A673 (cell line): Measurements from ENCODE around the gene GSDME. TPM values are rescaled to one million over a fixed set of nuclear protein-coding genes. Genes with fewer than 3 reads are reported as not detected.

Source experiments
- BruUV-seq: library from RNA; stranded (reverse); fragments of 400-500 nt; replicated peaks from 2 replicates; lab custom pipeline; 2021; lab: Mats Ljungman, UMichigan
- CTCF ChIA-PET: fragments of 300-600 bp; sonication (Branson Sonifier 250); formaldehyde crosslinking; loops from one replicate; lab custom pipeline; 2022; ENCODE audit warnings: antibody characterized with exemption; lab: Charles Lee
- POLR2A ChIA-PET: fragments of 300-600 bp; sonication (Branson Sonifier 250); formaldehyde crosslinking; loops from one replicate; lab custom pipeline; 2022; ENCODE audit warnings: antibody characterized with exemption; ENCODE audit not compliant: low non-redundant PET; lab: Charles Lee
- DNase-seq: peaks from one replicate; pipeline ENCODE4 v3.0.0-alpha.2; 2015; ENCODE audit warnings: low spot score
- H3K27ac ChIP-seq: fragments of 200-600 bp; sonication (generic); 2 replicates; pipeline ENCODE4 v1.5.1; 2016; ENCODE audit warnings: mixed run types, low read depth, mild to moderate bottlenecking, mixed read lengths, antibody characterized with exemption, low read length; ENCODE audit not compliant: poor library complexity, severe bottlenecking
- H3K27me3 ChIP-seq: fragments of 200-600 bp; sonication (generic); replicated peaks from 2 replicates; pipeline ENCODE4 v1.6.1; 2017; ENCODE audit warnings: mixed run types, low read depth, mild to moderate bottlenecking, mixed read lengths, antibody characterized with exemption, low read length; ENCODE audit not compliant: insufficient read depth, poor library complexity
- H3K36me3 ChIP-seq: fragments of 200-600 bp; sonication (generic); 2 replicates; pipeline ENCODE4 v1.6.1; 2016; ENCODE audit warnings: mixed run types, mild to moderate bottlenecking, mixed read lengths, antibody characterized with exemption, low read length; ENCODE audit not compliant: insufficient read depth, poor library complexity, severe bottlenecking
- H3K4me1 ChIP-seq: fragments of 200-600 bp; sonication (generic); 2 replicates; pipeline ENCODE4 v1.6.1; 2017; ENCODE audit warnings: mixed run types, mild to moderate bottlenecking, mixed read lengths, antibody characterized with exemption, low read length; ENCODE audit not compliant: insufficient read depth, poor library complexity, severe bottlenecking
- H3K4me3 ChIP-seq: fragments of 200-600 bp; sonication (generic); 2 replicates; pipeline ENCODE4 v1.5.1; 2016; ENCODE audit warnings: low read depth, mixed run types, mild to moderate bottlenecking, mixed read lengths, low read length; ENCODE audit not compliant: poor library complexity, severe bottlenecking
- H3K9me3 ChIP-seq: fragments of 200-600 bp; sonication (generic); 2 replicates; pipeline ENCODE4 v1.6.1; 2016; ENCODE audit warnings: mixed run types, low read depth, mild to moderate bottlenecking, mixed read lengths, antibody characterized with exemption, low read length; ENCODE audit not compliant: poor library complexity, severe bottlenecking
- CTCF ChIP-seq: fragments of 300-800, 200-600 bp; sonication (generic); conservative IDR thresholded peaks from 2 replicates; pipeline ENCODE4 v1.5.1; 2017; ENCODE audit warnings: low read depth, mild to moderate bottlenecking, antibody characterized with exemption, low read length, moderate library complexity, mixed read lengths
- EZH2 ChIP-seq: fragments of 200-600 bp; sonication (generic); IDR thresholded peaks from 2 replicates; pipeline ENCODE4 v1.6.1; 2017; ENCODE audit warnings: borderline replicate concordance, low read depth, mild to moderate bottlenecking, mixed read lengths, antibody characterized with exemption, low read length; ENCODE audit not compliant: poor library complexity, severe bottlenecking
- intact Hi-C: fragments of 100-400 bp; cut with micrococcal nuclease; formaldehyde crosslinking; loops from one replicate; pipeline ENCODE4 v1.10.0; 2022; ENCODE audit not compliant: unreplicated experiment
- total RNA-seq: library from RNA; stranded (reverse); gene quantifications from 2 replicates; pipeline ENCODE4 v1.2.3, GENCODE V29; 2021

GSDME gene
- total RNA-seq, 1 experiment from 2014 or later, result 0.77 TPM

DNA sequence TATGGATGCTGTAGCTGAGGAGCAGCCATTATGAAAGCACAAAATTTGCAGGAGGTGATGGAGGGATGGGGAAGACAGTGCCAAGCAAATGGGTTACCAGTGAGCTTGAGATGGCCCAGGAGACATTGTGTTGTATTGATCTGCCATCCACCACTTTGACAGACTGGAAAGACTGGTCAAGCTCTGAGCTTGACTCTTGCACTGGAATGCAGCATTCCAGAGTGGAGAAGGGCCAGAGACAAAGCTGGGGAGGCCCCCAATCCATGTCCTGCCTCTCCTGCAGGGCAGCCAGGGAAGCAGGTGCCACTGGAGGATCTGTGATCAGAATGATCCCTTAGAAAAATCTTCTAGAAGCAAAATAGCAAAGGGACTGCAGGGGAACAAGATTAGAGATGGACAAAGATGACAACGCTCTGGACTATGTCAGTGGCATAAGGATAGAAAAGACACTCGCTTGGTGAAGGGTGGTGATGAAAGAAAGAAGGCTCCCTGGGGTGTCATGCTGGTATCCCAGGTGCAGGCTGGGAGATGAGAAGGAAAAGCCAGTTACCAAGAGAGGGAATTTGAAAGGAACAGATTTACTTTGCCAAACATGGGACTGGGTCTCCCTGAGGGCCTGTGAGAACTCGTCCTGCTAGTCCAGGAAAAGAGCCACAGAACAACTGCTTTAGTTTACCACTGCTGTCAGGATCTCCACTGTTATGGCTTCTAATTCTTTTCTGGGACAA is 5.0 kb downstream of the GSDME start:
- intact Hi-C loops, result no loop called here
- CTCF ChIA-PET, result no interaction called here

DNA sequence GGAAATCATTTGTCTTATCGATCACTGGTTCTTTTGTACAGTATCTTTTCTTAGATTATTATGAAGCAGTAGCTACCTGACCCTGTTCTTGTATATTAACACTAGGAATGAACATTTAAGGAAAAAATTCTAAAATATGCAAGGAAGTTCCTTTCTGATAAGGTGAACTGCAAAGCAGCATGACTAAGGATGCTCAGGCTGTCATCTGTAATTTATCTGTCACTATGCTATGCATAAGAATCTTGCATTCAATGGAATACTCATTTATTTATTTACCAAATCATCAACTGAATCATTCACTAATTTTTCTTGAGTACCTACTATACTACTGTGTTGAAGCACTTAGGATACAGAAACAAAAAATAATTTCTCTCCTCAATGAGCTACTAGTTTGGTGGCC is 5.8 kb downstream of the GSDME start:
- Histone ChIP-seq H3K36me3 (no peaks in the 10 kb centered on the region), H3K27me3 (no peaks in the 10 kb centered on the region), H3K27ac (no peak overlapping the region), H3K4me1 (no peaks in the 10 kb centered on the region), H3K9me3 (no peaks in the 10 kb centered on the region), H3K4me3 (no peak overlapping the region)
- intact Hi-C loops, result no loop called here
- no TSS peak for BruUV-seq
- TF ChIP-seq EZH2 (no peak), CTCF (no peak)
- no peak for DNase-seq
- ChIA-PET CTCF (no interaction called here), POLR2A (no interaction called here)

More for the DNA sequence above, 5.0 kb downstream of the GSDME start:
- H3K36me3 ChIP-seq, result no peaks in the 10 kb centered on the region
- H3K9me3 ChIP-seq, result no peaks in the 10 kb centered on the region
- BruUV-seq, result no TSS peak
- H3K27me3 ChIP-seq, result no peaks in the 10 kb centered on the region
- POLR2A ChIA-PET, result no interaction called here
- no peaks in the 10 kb centered on the region for H3K4me1 ChIP-seq
- H3K27ac ChIP-seq, result no peak overlapping the region
- no peak overlapping the region for H3K4me3 ChIP-seq
- no peak for TF ChIP-seq EZH2
- TF ChIP-seq CTCF, result no peak
- DNase-seq, result no peak

DNA sequence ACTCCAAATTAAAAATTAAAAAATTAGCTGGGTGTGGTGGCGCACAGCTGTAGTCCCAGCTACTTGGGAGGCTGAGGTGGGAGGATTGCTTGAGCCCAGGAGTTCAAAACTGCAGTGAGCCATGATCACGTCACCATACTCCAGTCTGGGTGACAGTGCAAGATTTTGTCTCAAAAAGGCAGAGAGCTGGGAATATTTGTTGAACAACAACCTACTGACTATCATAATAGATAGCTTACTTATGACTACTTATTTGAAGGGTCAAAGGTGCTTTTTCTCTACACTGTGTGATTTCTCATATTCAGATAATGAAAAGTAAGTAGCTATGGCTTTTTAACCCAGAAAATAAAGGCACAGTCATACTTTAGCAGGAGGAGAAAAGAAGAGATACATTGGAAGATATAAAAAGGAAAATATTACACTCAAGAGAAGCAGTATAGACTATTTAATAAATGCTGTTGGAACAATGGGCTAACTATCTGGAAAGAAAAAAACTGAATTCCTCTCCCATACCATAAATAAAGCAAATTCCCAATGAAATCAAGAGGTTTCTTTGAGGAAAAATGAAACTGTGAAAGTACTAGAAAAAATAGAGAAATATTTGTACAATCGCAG is 6.7 kb downstream of the GSDME start:
- H3K4me3 ChIP-seq, result no peak overlapping the region
- TF ChIP-seq EZH2 (no peak), CTCF (no peak)
- DNase-seq, result no peak
- no peaks in the 10 kb centered on the region for H3K27me3 ChIP-seq
- H3K4me1 ChIP-seq, result no peaks in the 10 kb centered on the region
- ChIA-PET CTCF (no interaction called here), POLR2A (no interaction called here)
- no peaks in the 10 kb centered on the region for H3K9me3 ChIP-seq
- no TSS peak for BruUV-seq
- no peaks in the 10 kb centered on the region for H3K36me3 ChIP-seq
- no peak overlapping the region for H3K27ac ChIP-seq
- intact Hi-C loops, result no loop called here
